Adrenal gland (tissue), 5 donors: Measurements from ENCODE around the gene DGAT2.

Experiments
- POLR2A ChIP-seq, 2 donors: fragments of 450-650 bp; IDR thresholded peaks; one replicate each; pipeline ENCODE4 v1.6.1; 2017; ENCODE audit warnings: antibody characterized with exemption in 2 of 2, mild to moderate bottlenecking in 2 of 2, moderate library complexity in 1 of 2
- TF ChIP-seq, protein P1 (sequence below), 6 experiments: fragments of 450-650 bp in 4 of 6; fragments of 200-600 bp in 2 of 6; sonication (generic) in 1 of 6; IDR thresholded peaks; 1 replicate in 5 of 6; 2 replicates in 1 of 6; pipeline versions ENCODE4 v1.5.1 to v1.8.0; 2016 to 2021; ENCODE audit warnings: antibody characterized with exemption in 6 of 6, mild to moderate bottlenecking in 2 of 6, moderate library complexity in 1 of 6
- donor health status: DM: no; HTN: no; CAD: no.

DNA sequence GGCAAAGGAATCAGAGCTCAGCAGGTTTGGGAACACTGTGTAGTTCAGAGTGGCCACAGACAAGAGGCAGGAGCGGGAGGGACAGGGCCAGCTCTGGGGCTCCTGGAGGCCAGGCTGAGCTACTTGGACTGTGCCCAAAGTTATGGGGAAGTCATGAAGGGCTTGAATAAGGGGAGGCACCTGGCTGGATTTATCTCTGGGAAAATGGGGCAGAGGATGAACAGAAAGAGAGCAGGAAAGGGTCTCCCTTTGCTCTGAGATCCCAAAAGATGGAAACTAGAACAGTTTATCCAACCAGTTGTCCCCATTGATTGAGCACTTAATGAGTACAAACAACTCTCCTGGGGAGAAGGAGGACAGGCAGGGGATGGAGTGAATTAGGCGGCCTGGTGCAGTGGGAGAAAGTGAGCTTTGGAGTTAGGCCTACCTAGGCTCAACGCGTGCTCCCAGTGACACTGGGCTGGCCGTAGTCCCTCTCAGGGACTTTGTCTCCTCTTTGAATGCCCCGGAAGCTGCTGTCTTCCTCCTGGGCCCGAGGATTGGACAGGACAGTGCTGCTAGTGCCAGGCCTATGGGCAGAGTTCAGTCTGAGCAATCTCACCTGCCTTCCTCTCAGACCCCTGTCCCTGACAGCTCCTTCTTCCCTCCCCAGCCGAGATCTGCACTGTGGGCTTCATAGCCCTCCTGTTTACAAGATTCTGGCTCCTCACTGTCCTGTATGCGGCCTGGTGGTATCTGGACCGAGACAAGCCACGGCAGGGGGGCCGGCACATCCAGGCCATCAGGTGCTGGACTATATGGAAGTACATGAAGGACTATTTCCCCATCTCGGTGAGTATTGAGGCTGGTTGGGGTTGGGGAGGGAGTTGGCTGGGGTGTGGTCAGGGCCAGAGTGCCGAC lies 49.0 kb upstream of the DGAT2 start:
- TF ChIP-seq, protein P1, sequence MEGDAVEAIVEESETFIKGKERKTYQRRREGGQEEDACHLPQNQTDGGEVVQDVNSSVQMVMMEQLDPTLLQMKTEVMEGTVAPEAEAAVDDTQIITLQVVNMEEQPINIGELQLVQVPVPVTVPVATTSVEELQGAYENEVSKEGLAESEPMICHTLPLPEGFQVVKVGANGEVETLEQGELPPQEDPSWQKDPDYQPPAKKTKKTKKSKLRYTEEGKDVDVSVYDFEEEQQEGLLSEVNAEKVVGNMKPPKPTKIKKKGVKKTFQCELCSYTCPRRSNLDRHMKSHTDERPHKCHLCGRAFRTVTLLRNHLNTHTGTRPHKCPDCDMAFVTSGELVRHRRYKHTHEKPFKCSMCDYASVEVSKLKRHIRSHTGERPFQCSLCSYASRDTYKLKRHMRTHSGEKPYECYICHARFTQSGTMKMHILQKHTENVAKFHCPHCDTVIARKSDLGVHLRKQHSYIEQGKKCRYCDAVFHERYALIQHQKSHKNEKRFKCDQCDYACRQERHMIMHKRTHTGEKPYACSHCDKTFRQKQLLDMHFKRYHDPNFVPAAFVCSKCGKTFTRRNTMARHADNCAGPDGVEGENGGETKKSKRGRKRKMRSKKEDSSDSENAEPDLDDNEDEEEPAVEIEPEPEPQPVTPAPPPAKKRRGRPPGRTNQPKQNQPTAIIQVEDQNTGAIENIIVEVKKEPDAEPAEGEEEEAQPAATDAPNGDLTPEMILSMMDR (IDR thresholded peaks at IDR 0.05): no peak
- TF ChIP-seq POLR2A (IDR thresholded peaks at IDR 0.05): no peak
